Parathyroid adenoma (tissue), 2 donors: ENCODE data around the gene FNIP1.
A peak's percentile ranks its signal among the peaks of the same experiment; 100 is the strongest.

ENCODE experiments used
- H2AFZ ChIP-seq: fragments of 300-600 bp; sonication (generic); one replicate; pipeline ENCODE4 v1.7.0; 2017; ENCODE audit warnings: antibody characterized with exemption, mild to moderate bottlenecking
- H3K27ac ChIP-seq: fragments of 300-600 bp; sonication (generic); one replicate; pipeline ENCODE4 v1.7.0; 2017
- H3K27me3 ChIP-seq: fragments of 300-600 bp; sonication (generic); one replicate; pipeline ENCODE4 v1.7.0; 2017; ENCODE audit warnings: low read length; ENCODE audit not compliant: control insufficient read depth, insufficient read depth
- H3K36me3 ChIP-seq: fragments of 300-600 bp; sonication (generic); one replicate; pipeline ENCODE4 v1.7.0; 2017; ENCODE audit warnings: low read length; ENCODE audit not compliant: control insufficient read depth, insufficient read depth
- H3K4me1 ChIP-seq: fragments of 300-600 bp; sonication (generic); one replicate; pipeline ENCODE4 v1.7.0; 2017; ENCODE audit warnings: control low read depth
- H3K4me2 ChIP-seq: fragments of 300-600 bp; sonication (generic); one replicate; pipeline ENCODE4 v1.7.0; 2017; ENCODE audit warnings: low read length
- H3K4me3 ChIP-seq: fragments of 300-600 bp; sonication (generic); one replicate; pipeline ENCODE4 v1.7.0; 2017; ENCODE audit warnings: low read depth, low read length
- H3K79me2 ChIP-seq: fragments of 300-600 bp; sonication (generic); one replicate; pipeline ENCODE4 v1.7.0; 2017; ENCODE audit warnings: control low read depth
- H3K9ac ChIP-seq: fragments of 300-600 bp; sonication (generic); one replicate; pipeline ENCODE4 v1.7.0; 2017; ENCODE audit warnings: mild to moderate bottlenecking
- H3K9me3 ChIP-seq: fragments of 300-600 bp; sonication (generic); one replicate; pipeline ENCODE4 v1.7.0; 2017; ENCODE audit warnings: low read length; ENCODE audit not compliant: control insufficient read depth
- TF ChIP-seq, protein P1 (sequence below): fragments of 300-600 bp; sonication (generic); IDR thresholded peaks from one replicate; pipeline ENCODE4 v1.7.0; 2017; ENCODE audit warnings: antibody characterized with exemption, mild to moderate bottlenecking
- donor health status: primary hyperparathyroidism.

Gene FNIP1

DNA sequence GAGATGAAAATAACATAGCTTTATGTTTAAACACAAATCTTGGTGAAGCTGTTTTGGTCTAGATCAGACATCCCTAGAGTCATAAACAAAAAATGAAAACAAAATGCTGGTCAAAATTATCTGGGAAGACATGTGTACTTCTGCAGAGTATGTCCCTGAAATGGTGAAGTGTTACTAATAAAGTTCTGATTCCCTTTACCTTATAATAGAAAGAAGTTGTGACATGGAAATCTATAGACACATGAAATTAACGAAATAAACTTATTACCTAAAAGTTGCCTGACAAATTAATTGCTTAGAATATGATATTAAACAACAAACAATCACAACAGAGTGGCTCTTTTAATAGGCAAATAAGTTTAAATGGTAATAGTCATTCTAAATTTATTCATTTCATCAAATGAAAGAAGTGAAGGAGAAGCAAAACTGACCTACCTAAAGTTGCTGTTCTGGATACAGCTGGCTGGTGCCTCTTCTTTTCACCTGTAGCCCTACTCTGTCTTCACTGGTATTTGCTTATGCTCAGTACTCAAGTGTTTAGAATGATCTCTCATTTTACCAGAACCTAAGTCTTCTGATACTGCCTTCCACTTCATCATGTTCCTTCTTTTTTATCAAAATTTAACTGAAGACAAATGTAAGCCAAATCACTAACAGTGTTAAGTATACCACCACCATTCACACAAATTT is 38.8 kb downstream of the FNIP1 start:
- Histone ChIP-seq H3K27ac (peak overlapping the region; percentile 58), H3K36me3 (no peaks in the 10 kb centered on the region), H3K4me1 (peaks cover 8% of the 10 kb centered on the region), H3K4me3 (peak overlapping the region; percentile 22), H3K4me2 (peak overlapping the region; percentile 8), H3K27me3 (no peaks in the 10 kb centered on the region), H3K9me3 (no peaks in the 10 kb centered on the region), H3K9ac (no peak overlapping the region), H2AFZ (no peak overlapping the region), H3K79me2 (peaks cover 32% of the 10 kb centered on the region)
- TF ChIP-seq, protein P1, sequence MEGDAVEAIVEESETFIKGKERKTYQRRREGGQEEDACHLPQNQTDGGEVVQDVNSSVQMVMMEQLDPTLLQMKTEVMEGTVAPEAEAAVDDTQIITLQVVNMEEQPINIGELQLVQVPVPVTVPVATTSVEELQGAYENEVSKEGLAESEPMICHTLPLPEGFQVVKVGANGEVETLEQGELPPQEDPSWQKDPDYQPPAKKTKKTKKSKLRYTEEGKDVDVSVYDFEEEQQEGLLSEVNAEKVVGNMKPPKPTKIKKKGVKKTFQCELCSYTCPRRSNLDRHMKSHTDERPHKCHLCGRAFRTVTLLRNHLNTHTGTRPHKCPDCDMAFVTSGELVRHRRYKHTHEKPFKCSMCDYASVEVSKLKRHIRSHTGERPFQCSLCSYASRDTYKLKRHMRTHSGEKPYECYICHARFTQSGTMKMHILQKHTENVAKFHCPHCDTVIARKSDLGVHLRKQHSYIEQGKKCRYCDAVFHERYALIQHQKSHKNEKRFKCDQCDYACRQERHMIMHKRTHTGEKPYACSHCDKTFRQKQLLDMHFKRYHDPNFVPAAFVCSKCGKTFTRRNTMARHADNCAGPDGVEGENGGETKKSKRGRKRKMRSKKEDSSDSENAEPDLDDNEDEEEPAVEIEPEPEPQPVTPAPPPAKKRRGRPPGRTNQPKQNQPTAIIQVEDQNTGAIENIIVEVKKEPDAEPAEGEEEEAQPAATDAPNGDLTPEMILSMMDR, result no peak

DNA sequence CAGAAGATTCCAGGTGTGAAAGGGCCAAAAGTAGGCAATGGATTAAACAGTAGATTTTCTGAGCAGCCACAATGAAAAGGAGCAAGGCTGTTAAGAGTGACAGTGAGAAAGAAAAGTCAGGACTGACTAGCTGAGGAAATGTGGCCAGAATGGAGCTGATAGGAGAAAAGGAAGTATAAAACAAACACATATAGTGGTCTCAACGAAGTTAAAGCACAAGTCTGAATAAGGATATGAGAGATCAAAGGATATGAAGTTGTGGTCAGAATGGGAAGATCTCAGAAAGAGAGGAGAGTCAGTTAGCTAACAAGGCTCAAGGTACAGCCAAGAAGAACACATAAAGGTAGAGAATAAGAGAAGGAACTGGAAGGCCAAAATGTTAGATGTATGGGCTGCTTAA is 39.9 kb downstream of the FNIP1 start:
- H3K27ac ChIP-seq, result no peak overlapping the region
- no peak overlapping the region for H2AFZ ChIP-seq
- peaks cover 34% of the 10 kb centered on the region for H3K79me2 ChIP-seq
- no peaks in the 10 kb centered on the region for H3K9me3 ChIP-seq
- no peak overlapping the region for H3K9ac ChIP-seq
- no peak overlapping the region for H3K4me2 ChIP-seq
- no peaks in the 10 kb centered on the region for H3K27me3 ChIP-seq
- TF ChIP-seq, protein P1, result no peak
- H3K4me1 ChIP-seq, result peaks cover 8% of the 10 kb centered on the region
- no peak overlapping the region for H3K4me3 ChIP-seq
- no peaks in the 10 kb centered on the region for H3K36me3 ChIP-seq

DNA sequence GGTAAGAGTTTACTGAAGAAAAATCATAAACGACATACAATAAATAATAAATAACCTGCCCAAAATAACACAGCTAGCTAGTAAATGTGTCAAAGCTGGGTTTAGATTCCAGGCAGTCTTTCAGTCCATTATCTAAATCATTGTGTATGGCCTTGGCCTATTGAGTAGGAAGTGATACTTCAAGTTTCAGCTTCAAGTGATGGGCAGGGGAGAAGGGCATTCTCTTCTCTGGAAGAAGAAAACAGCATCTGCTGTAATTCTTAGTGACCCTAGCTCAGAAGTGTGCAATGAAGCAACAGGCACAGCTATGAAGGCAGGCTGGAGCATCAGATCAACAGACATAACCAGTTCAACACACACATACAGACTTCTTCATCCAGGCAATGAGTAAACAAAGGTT is 42.5 kb downstream of the FNIP1 start:
- Histone ChIP-seq H3K9ac (no peak overlapping the region), H3K4me3 (no peak overlapping the region), H3K27me3 (no peaks in the 10 kb centered on the region), H2AFZ (no peak overlapping the region), H3K79me2 (peaks cover 47% of the 10 kb centered on the region), H3K4me1 (peaks cover 5% of the 10 kb centered on the region), H3K9me3 (no peaks in the 10 kb centered on the region), H3K27ac (no peak overlapping the region), H3K36me3 (no peaks in the 10 kb centered on the region), H3K4me2 (no peak overlapping the region)
- TF ChIP-seq, protein P1, result no peak

DNA sequence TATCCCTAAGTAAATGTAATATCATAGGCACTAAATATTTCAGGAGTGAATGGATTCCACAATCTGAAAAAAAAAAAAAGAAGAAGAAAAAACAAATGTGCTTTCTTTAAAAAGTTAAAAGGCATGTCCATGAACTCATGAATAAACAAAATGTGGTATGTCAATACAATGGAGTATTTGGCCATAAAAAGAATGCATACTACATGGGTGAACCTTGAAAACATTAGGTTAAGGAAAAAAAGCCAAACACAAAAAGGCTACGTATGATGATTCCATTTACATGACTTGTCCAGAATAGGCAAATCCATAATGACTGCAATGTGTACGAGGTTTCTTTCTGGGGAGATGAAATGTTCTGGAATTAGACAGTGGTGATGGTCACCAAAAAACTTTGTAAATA is 45.3 kb downstream of the FNIP1 start:
- Histone ChIP-seq H3K9me3 (no peaks in the 10 kb centered on the region), H3K9ac (no peak overlapping the region), H3K4me1 (no peaks in the 10 kb centered on the region), H3K4me2 (no peak overlapping the region), H3K27ac (no peak overlapping the region), H3K36me3 (no peaks in the 10 kb centered on the region), H3K4me3 (no peak overlapping the region), H2AFZ (no peak overlapping the region), H3K79me2 (peaks cover 37% of the 10 kb centered on the region), H3K27me3 (no peaks in the 10 kb centered on the region)
- TF ChIP-seq, protein P1, result no peak
